GM12801 (cell line): Measurements from ENCODE around the gene ADARB2.

Source experiments
- CTCF ChIP-seq: IDR thresholded peaks from one replicate; pipeline ENCODE4 v1.5.1; 2011; ENCODE audit warnings: control low read depth; ENCODE audit not compliant: insufficient read length; ENCODE audit errors: extremely low read depth

The ADARB2 gene

GRCh38 chr10:1370298-1370697 lies 367.0 kb downstream of the ADARB2 start:
- no peak for TF ChIP-seq CTCF

- TF ChIP-seq CTCF = no peak
These were observed 367.7 kb downstream of the ADARB2 start for GRCh38 chr10:1369665-1370064.

- no peak for TF ChIP-seq CTCF
These were observed 368.1 kb downstream of the ADARB2 start for GRCh38 chr10:1369197-1369596.

- no peak for TF ChIP-seq CTCF
These were observed 368.5 kb downstream of the ADARB2 start for GRCh38 chr10:1368842-1369171.

GRCh38 chr10:1367938-1368841 lies 369.1 kb downstream of the ADARB2 start:
- no peak for TF ChIP-seq CTCF

GRCh38 chr10:1366811-1367425 lies 370.4 kb downstream of the ADARB2 start:
- no peak for TF ChIP-seq CTCF

GRCh38 chr10:1366322-1366691 lies 371.0 kb downstream of the ADARB2 start:
- no peak for TF ChIP-seq CTCF
